Right atrium auricular region (tissue), 2 donors: ENCODE measurements around the gene ZDHHC18. TPM values are rescaled to one million over a fixed set of nuclear protein-coding genes. Genes with fewer than 3 reads are reported as not detected.
"Not testable (repeated sequence)": the region's sequence is repeated elsewhere in the genome, so short reads cannot be mapped to it uniquely, and the experiment has no call there.

Experiments
- DNase-seq: peaks from one replicate; pipeline ENCODE4 v3.0.0-alpha.2; 2019; ENCODE audit warnings: low spot score
- H3K27ac ChIP-seq, 2 donors: fragments of 200-600 bp; sonication (generic); 1 replicate in 1 of 2; 2 replicates in 1 of 2; pipeline ENCODE4 v1.5.1; 2016 to 2019
- H3K27me3 ChIP-seq, 2 donors: fragments of 200-600 bp; sonication (generic); one replicate each; pipeline versions ENCODE4 v1.5.1 to v1.6.0; 2017 to 2019
- H3K36me3 ChIP-seq: fragments of 200-600 bp; sonication (generic); one replicate; pipeline ENCODE4 v1.5.1; 2016
- H3K4me1 ChIP-seq, 2 donors: fragments of 200-600 bp; sonication (generic); one replicate each; pipeline versions ENCODE4 v1.5.1 to v1.6.0; 2017 to 2019
- H3K4me3 ChIP-seq, 2 donors: fragments of 200-600 bp; sonication (generic); 1 replicate in 1 of 2; 2 replicates in 1 of 2; pipeline ENCODE4 v1.5.1; 2017 to 2019; ENCODE audit warnings: mild to moderate bottlenecking in 1 of 2, moderate library complexity in 1 of 2
- H3K9me3 ChIP-seq, 2 donors: fragments of 200-600 bp; sonication (generic); one replicate each; pipeline ENCODE4 v1.5.1; 2019
- total RNA-seq, 2 donors: library from RNA; depleted of rRNA; stranded (reverse); fragments of >200 nt; gene quantifications; one replicate each; pipeline ENCODE4 v1.1.0, GENCODE V29; 2016
- TF ChIP-seq, protein P1 (sequence below), 2 donors: fragments of 200-600 bp; sonication (generic); IDR thresholded peaks; one replicate each; pipeline ENCODE4 v1.5.1; 2019; ENCODE audit warnings: antibody characterized with exemption in 2 of 2

ZDHHC18 gene
- total RNA-seq, 2 donors from 2014 or later = 19.8 to 22.5 TPM

- TF ChIP-seq, protein P1, sequence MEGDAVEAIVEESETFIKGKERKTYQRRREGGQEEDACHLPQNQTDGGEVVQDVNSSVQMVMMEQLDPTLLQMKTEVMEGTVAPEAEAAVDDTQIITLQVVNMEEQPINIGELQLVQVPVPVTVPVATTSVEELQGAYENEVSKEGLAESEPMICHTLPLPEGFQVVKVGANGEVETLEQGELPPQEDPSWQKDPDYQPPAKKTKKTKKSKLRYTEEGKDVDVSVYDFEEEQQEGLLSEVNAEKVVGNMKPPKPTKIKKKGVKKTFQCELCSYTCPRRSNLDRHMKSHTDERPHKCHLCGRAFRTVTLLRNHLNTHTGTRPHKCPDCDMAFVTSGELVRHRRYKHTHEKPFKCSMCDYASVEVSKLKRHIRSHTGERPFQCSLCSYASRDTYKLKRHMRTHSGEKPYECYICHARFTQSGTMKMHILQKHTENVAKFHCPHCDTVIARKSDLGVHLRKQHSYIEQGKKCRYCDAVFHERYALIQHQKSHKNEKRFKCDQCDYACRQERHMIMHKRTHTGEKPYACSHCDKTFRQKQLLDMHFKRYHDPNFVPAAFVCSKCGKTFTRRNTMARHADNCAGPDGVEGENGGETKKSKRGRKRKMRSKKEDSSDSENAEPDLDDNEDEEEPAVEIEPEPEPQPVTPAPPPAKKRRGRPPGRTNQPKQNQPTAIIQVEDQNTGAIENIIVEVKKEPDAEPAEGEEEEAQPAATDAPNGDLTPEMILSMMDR (IDR thresholded peaks at IDR 0.05) = no peak
- no peak for DNase-seq
- no peak overlapping the region for H3K4me3 ChIP-seq
- H3K4me1 ChIP-seq = peaks cover 0 to 34% of the 10 kb centered on the region in 2 donors
- H3K9me3 ChIP-seq = no peaks in the 10 kb centered on the region
- H3K36me3 ChIP-seq = peaks cover 42% of the 10 kb centered on the region
- no peaks in the 10 kb centered on the region for H3K27me3 ChIP-seq
- no peak overlapping the region for H3K27ac ChIP-seq
These were observed 5.2 kb downstream of the ZDHHC18 start for GRCh38 chr1:26831546-26832248.

- Histone ChIP-seq H3K27me3 (no peaks in the 10 kb centered on the region), H3K4me1 (peaks cover 0 to 30% of the 10 kb centered on the region in 2 donors), H3K27ac (no peak overlapping the region), H3K36me3 (peaks cover 42% of the 10 kb centered on the region), H3K4me3 (no peak overlapping the region), H3K9me3 (no peaks in the 10 kb centered on the region)
- DNase-seq = no peak
- TF ChIP-seq, protein P1 (IDR thresholded peaks at IDR 0.05) = no peak
These were observed 5.9 kb downstream of the ZDHHC18 start for GRCh38 chr1:26832249-26832960.

GRCh38 chr1:26833432-26834405, 7.2 kb downstream of the ZDHHC18 start:
- Histone ChIP-seq H3K27ac (no peak overlapping the region), H3K4me3 (no peak overlapping the region), H3K36me3 (peaks cover 45% of the 10 kb centered on the region), H3K9me3 (no peaks in the 10 kb centered on the region), H3K4me1 (peaks cover 0 to 17% of the 10 kb centered on the region in 2 donors), H3K27me3 (no peaks in the 10 kb centered on the region)
- DNase-seq = no peak
- TF ChIP-seq, protein P1 (IDR thresholded peaks at IDR 0.05) = no peak

DNA sequence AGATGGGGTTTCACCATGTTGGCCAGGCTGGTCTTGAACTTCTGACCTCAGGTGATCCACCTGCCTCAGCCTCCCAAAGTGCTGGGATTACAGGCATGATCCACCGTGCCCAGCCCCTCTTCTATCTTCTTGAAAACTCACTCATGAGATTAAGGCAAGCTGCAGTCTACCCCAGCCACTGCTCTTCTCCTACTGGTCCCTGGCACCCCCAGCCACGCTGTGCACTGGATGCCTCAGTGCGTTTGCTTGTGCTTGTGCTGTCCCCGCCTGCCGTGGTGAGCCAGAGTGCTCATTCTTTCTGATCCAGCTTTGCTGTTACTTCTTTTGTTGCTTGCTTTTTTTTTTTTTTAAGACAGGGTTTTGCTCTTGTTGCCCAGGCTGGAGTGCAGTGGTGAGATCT, 11.2 kb downstream of the ZDHHC18 start:
- not testable (repeated sequence) for DNase-seq, H3K27me3 ChIP-seq, H3K9me3 ChIP-seq, H3K4me1 ChIP-seq, H3K27ac ChIP-seq, H3K4me3 ChIP-seq
- peaks cover 69% of the 10 kb centered on the region for H3K36me3 ChIP-seq

DNA sequence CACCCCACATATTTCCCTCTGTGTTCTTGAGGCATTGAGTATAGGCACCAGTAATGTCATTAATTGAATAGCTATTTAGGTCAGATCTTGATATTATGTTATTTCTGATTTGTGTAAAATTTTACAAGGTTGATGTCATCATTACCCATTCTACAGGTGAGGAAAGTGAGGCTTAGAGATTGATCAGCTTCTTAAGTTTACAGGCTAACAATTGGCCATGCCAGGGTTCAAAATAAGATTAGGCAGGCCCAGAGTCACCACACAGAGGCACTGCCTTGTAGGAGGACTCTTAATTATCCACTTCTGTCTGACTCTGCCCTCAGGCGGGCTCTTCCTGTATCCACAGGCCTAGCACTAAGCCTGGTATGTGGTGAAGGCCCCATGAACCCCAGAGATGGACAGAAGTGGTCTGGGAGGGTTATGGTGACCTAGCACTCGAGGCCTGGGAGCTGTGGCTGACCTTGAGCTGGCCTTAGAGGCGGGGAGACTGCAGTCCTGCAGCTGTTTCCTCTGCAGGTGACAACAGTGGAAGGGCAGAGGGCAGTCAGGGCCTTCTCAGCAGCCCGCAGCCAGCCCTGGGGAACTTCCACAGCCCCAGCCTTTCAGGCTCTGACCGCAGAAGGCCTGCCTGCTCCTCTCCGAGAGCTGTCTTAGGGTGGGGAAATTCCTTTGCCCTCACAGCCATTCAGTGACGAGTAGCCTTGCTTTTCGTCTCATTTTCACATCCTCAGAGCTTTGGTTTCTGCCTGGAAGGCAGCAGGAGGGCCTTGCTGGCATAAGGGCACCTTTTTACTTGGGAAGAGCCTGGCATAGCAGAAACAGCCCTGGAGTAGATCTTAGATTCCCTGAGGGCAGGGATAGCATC, 12.2 kb downstream of the ZDHHC18 start:
- no peaks in the 10 kb centered on the region for H3K9me3 ChIP-seq
- H3K36me3 ChIP-seq = peaks cover 66% of the 10 kb centered on the region
- H3K27ac ChIP-seq = no peak overlapping the region
- no peaks in the 10 kb centered on the region for H3K4me1 ChIP-seq
- TF ChIP-seq, protein P1 (IDR thresholded peaks at IDR 0.05) = no peak
- DNase-seq = no peak
- no peak overlapping the region for H3K4me3 ChIP-seq
- H3K27me3 ChIP-seq = no peaks in the 10 kb centered on the region
